ENCODE measurements around the gene MADD.

- TF ChIP-seq POLR2A (IDR thresholded peaks at IDR 0.05; ENCODE audit: low read depth, low read length) (no peak), POLR2AphosphoS5 (IDR thresholded peaks at IDR 0.05; ENCODE audit: low read depth, low read length) (peak; percentile 31; the same call in 1 of the 2 replicates), TAF1 (IDR thresholded peaks at IDR 0.05; ENCODE audit: borderline replicate concordance, low read depth, low read length) (no peak)
Measured at GRCh38 chr11:47356998-47357329, 87.0 kb downstream of the MADD start.
